ENCODE results near the gene ZBTB7C.

DNA sequence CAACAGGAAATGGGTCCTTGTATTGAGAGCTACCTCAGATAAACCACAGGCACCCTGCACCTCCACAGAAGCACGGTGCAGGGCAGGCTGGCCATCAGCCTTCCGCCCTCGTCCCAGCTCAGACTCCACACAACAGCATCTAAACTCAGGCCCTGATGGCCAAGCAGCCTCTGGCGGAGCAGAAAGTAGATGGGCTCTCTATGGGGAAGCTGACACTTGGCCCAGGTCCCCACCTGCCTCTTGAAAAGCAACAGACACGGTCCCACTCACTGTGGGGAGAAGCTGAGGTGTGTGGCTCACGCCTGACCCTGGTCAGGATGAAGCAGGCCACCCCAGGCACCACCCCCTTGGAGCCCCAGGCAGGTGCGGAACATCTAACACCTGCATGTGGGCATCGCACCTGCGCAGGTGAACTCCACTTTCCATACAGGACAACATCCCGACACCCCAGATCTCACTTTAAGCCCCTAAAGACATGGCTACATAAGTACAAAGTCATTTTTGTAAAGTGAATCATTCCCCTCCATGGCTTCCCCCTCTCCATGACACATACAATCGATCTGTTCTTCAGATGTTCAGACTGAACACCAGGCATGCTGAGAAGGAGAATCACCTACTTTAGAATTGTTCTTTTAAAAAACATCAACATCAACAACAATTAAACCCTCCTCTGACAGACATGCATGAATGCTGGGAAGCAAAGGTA is 208.4 kb downstream of the ZBTB7C start:
- TF ChIP-seq NFE2L2 (IDR thresholded peaks at IDR 0.05; ENCODE audit: low read depth, low read length) (no peak), MAFK (IDR thresholded peaks at IDR 0.05; ENCODE audit: low read depth, low read length) (no peak), CTCF (conservative IDR thresholded peaks at IDR 0.05; ENCODE audit: low read depth, low read length) (no peak), FOS (IDR thresholded peaks at IDR 0.05; ENCODE audit: low read depth, low read length) (no peak), RCOR1 (IDR thresholded peaks at IDR 0.05; ENCODE audit: insufficient replicate concordance, low read length) (no peak), POLR2A (IDR thresholded peaks at IDR 0.05; ENCODE audit: low read depth, low read length) (no peak), RAD21 (IDR thresholded peaks at IDR 0.05; ENCODE audit: low read length) (no peak), MAZ (IDR thresholded peaks at IDR 0.05; ENCODE audit: borderline replicate concordance, low read depth, low read length) (no peak)
